ENCODE data around the gene PDE6B. TPM values are rescaled to one million over a fixed set of nuclear protein-coding genes. Genes with fewer than 3 reads are reported as not detected.
"Not testable (repeated sequence)": the region's sequence is repeated elsewhere in the genome, so short reads cannot be mapped to it uniquely, and the experiment has no call there.

Gene PDE6B
- total and polyA plus RNA-seq, 2 donors (not counting 1 experiment from before 2014, with no cell fraction given), result 2.1 TPM; not detected in 1

- no peak overlapping the region for H2AFZ ChIP-seq (ENCODE audit: low read length)
- DNase-seq (ENCODE audit: low read depth in 2 of 2), result no peak
- H3K4me3 ChIP-seq (replicated peaks in 1 of 4; ENCODE audit: control extremely low read depth in 1 of 4, insufficient read depth in 1 of 4, low read depth in 3 of 4, low read length in 4 of 4), result no peak overlapping the region
- H3K4me1 ChIP-seq (ENCODE audit: control insufficient read depth, extremely low read depth, insufficient read depth, low read length), result no peaks in the 10 kb centered on the region
- H3K27ac ChIP-seq (ENCODE audit: insufficient read depth, low read length), result no peak overlapping the region
- no peaks in the 10 kb centered on the region for H3K9me3 ChIP-seq (ENCODE audit: control insufficient read depth, insufficient read depth, low read depth, low read length)
- H3K9ac ChIP-seq (ENCODE audit: insufficient read depth, low read length), result no peak overlapping the region
- H4K20me1 ChIP-seq (ENCODE audit: control insufficient read depth, extremely low read depth, insufficient read depth, low read length), result no peaks in the 10 kb centered on the region
- H3K4me2 ChIP-seq (ENCODE audit: extremely low read depth, insufficient read depth, low read length), result no peak overlapping the region
- H3K27me3 ChIP-seq (ENCODE audit: control insufficient read depth, insufficient read depth, low read length), result peaks cover 4% of the 10 kb centered on the region
- no peak for TF ChIP-seq CTCF (conservative IDR thresholded peaks at IDR 0.05 in 1 of 2, IDR thresholded peaks at IDR 0.05 in 1 of 2; ENCODE audit: low read depth in 1 of 2, low read length in 2 of 2)
- TF ChIP-seq EZH2 (IDR thresholded peaks at IDR 0.05; ENCODE audit: low read length, missing control alignments), result no peak
- H3K79me2 ChIP-seq (ENCODE audit: control insufficient read depth, insufficient read depth, low read length), result no peaks in the 10 kb centered on the region
- no peaks in the 10 kb centered on the region for H3K36me3 ChIP-seq (ENCODE audit: control insufficient read depth, insufficient read depth, low read length)
Observed at GRCh38 chr4:692771-693554, 67.6 kb downstream of the PDE6B start.

GRCh38 chr4:694341-694940, 69.1 kb downstream of the PDE6B start:
- H2AFZ ChIP-seq (ENCODE audit: low read length); H3K27ac ChIP-seq (ENCODE audit: insufficient read depth, low read length); DNase-seq (ENCODE audit: low read depth in 2 of 2); H3K79me2 ChIP-seq (ENCODE audit: control insufficient read depth, insufficient read depth, low read length); H3K27me3 ChIP-seq (ENCODE audit: control insufficient read depth, insufficient read depth, low read length); H3K9ac ChIP-seq (ENCODE audit: insufficient read depth, low read length); H3K36me3 ChIP-seq (ENCODE audit: control insufficient read depth, insufficient read depth, low read length); H3K9me3 ChIP-seq (ENCODE audit: control insufficient read depth, insufficient read depth, low read depth, low read length); H4K20me1 ChIP-seq (ENCODE audit: control insufficient read depth, extremely low read depth, insufficient read depth, low read length); H3K4me1 ChIP-seq (ENCODE audit: control insufficient read depth, extremely low read depth, insufficient read depth, low read length); H3K4me2 ChIP-seq (ENCODE audit: extremely low read depth, insufficient read depth, low read length); H3K4me3 ChIP-seq (replicated peaks in 1 of 4; ENCODE audit: control extremely low read depth in 1 of 4, insufficient read depth in 1 of 4, low read depth in 3 of 4, low read length in 4 of 4): not testable (repeated sequence)

- TF ChIP-seq CTCF (conservative IDR thresholded peaks at IDR 0.05 in 1 of 2, IDR thresholded peaks at IDR 0.05 in 1 of 2; ENCODE audit: low read depth in 1 of 2, low read length in 2 of 2) (no peak), EZH2 (IDR thresholded peaks at IDR 0.05; ENCODE audit: low read length, missing control alignments) (no peak)
- Histone ChIP-seq H3K4me3 (replicated peaks in 1 of 4; ENCODE audit: control extremely low read depth in 1 of 4, insufficient read depth in 1 of 4, low read depth in 3 of 4, low read length in 4 of 4) (no peak overlapping the region), H3K79me2 (ENCODE audit: control insufficient read depth, insufficient read depth, low read length) (no peaks in the 10 kb centered on the region), H2AFZ (ENCODE audit: low read length) (no peak overlapping the region), H3K9ac (ENCODE audit: insufficient read depth, low read length) (no peak overlapping the region), H3K9me3 (ENCODE audit: control insufficient read depth, insufficient read depth, low read depth, low read length) (no peaks in the 10 kb centered on the region), H4K20me1 (ENCODE audit: control insufficient read depth, extremely low read depth, insufficient read depth, low read length) (no peaks in the 10 kb centered on the region), H3K4me2 (ENCODE audit: extremely low read depth, insufficient read depth, low read length) (no peak overlapping the region), H3K27ac (ENCODE audit: insufficient read depth, low read length) (no peak overlapping the region), H3K27me3 (ENCODE audit: control insufficient read depth, insufficient read depth, low read length) (no peaks in the 10 kb centered on the region), H3K36me3 (ENCODE audit: control insufficient read depth, insufficient read depth, low read length) (no peaks in the 10 kb centered on the region), H3K4me1 (ENCODE audit: control insufficient read depth, extremely low read depth, insufficient read depth, low read length) (no peaks in the 10 kb centered on the region)
- no peak for DNase-seq (ENCODE audit: low read depth in 2 of 2)
Observed at GRCh38 chr4:699816-700580, 74.6 kb downstream of the PDE6B start.

Measured in fibroblast of lung (primary cell).